ENCODE data around the gene ATP5MC2. TPM values are rescaled to one million over a fixed set of nuclear protein-coding genes. Genes with fewer than 3 reads are reported as not detected.
A peak's percentile ranks its signal among the peaks of the same experiment; 100 is the strongest.

The ATP5MC2 gene
- total and polyA plus RNA-seq, 8 donors = 247 to 653 (median 602) TPM

DNA sequence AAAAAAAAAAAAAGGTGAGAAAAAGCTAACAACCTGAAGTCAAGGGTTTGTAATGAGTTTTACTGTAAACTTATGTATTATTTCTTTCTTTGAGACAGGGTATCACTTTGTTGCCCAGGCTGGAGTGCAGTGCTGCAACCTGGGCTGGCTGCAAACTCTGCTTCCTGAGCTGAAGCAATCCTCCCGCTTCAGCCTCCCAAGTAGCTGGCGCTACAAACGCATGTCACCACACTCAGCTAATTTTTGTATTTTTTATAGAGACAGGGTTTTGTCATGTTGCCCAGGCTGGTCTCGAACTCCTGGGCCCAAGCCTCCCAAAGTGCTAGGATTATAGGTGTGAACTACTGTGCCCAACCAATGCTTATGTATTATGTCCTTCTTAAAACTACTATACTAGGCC lies 58.9 kb downstream of the ATP5MC2 start:
- Histone ChIP-seq H3K27ac (peak overlapping the region; percentile 71 to 81), H3K4me3 (no peak overlapping the region), H3K4me1 (peaks cover 22 to 65% of the 10 kb centered on the region in 2 donors), H3K27me3 (no peaks in the 10 kb centered on the region), H3K9me3 (no peaks in the 10 kb centered on the region), H3K36me3 (peaks cover 0 to 19% of the 10 kb centered on the region in 2 donors)
- TF ChIP-seq, protein P1, sequence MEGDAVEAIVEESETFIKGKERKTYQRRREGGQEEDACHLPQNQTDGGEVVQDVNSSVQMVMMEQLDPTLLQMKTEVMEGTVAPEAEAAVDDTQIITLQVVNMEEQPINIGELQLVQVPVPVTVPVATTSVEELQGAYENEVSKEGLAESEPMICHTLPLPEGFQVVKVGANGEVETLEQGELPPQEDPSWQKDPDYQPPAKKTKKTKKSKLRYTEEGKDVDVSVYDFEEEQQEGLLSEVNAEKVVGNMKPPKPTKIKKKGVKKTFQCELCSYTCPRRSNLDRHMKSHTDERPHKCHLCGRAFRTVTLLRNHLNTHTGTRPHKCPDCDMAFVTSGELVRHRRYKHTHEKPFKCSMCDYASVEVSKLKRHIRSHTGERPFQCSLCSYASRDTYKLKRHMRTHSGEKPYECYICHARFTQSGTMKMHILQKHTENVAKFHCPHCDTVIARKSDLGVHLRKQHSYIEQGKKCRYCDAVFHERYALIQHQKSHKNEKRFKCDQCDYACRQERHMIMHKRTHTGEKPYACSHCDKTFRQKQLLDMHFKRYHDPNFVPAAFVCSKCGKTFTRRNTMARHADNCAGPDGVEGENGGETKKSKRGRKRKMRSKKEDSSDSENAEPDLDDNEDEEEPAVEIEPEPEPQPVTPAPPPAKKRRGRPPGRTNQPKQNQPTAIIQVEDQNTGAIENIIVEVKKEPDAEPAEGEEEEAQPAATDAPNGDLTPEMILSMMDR (IDR thresholded peaks at IDR 0.05) = no peak
- DNase-seq = no peak
- intact Hi-C loops (cut with DNase I) = no loop called here
- ATAC-seq = no peak

Other genes with a start within 250 kb of the ATP5MC2 start
- 100 to 1,000 TPM; 146 to 155 TPM for gene PRR13, start 234.3 kb downstream of the ATP5MC2 start, total RNA-seq
- gene PRR13, start 234.3 kb downstream of the ATP5MC2 start, polyA plus RNA-seq (ENCODE audit: insufficient read length in 6 of 6) = 100 to 1,000 TPM in 4 of 6 donors, 10 to 100 TPM in 2; 82.7 to 123 (median 107) TPM
- gene PCBP2, start 224.0 kb downstream of the ATP5MC2 start, total RNA-seq = 100 to 1,000 TPM; 634 to 679 TPM
- gene PCBP2, start 224.0 kb downstream of the ATP5MC2 start, polyA plus RNA-seq (ENCODE audit: insufficient read length in 6 of 6) = 1,000 to 10,000 TPM in 5 of 6 donors, 100 to 1,000 TPM in 1; 986 to 1,132 (median 1,062) TPM
- 10 to 100 TPM; 19.9 to 24.2 TPM for gene MAP3K12, start 176.6 kb downstream of the ATP5MC2 start, total RNA-seq
- gene MAP3K12, start 176.6 kb downstream of the ATP5MC2 start, polyA plus RNA-seq (ENCODE audit: insufficient read length in 6 of 6) = 10 to 100 TPM; 28.7 to 38.0 (median 32.2) TPM
- 10 to 100 TPM; 35.6 to 39.9 TPM for gene TARBP2, start 174.8 kb downstream of the ATP5MC2 start, total RNA-seq
- 10 to 100 TPM; 43.5 to 58.6 (median 50.1) TPM for gene TARBP2, start 174.8 kb downstream of the ATP5MC2 start, polyA plus RNA-seq (ENCODE audit: insufficient read length in 6 of 6)
- gene NPFF, start 168.6 kb downstream of the ATP5MC2 start, total RNA-seq = not detected
- gene NPFF, start 168.6 kb downstream of the ATP5MC2 start, polyA plus RNA-seq (ENCODE audit: insufficient read length in 6 of 6) = 1 to 10 TPM in 2 of 6 donors, under 1 TPM in 3, not detected in 1; 0.65 to 1.1 (median 0.94) TPM
- gene ATF7, start 49.7 kb downstream of the ATP5MC2 start, total RNA-seq = 10 to 100 TPM; 48.7 to 58.5 TPM
- 10 to 100 TPM; 61.4 to 72.5 (median 66.4) TPM for gene ATF7, start 49.7 kb downstream of the ATP5MC2 start, polyA plus RNA-seq (ENCODE audit: insufficient read length in 6 of 6)
- 100 to 1,000 TPM in 1 of 2 donors, 10 to 100 TPM in 1; 74.8 to 186 TPM for gene CALCOCO1, start 51.4 kb upstream of the ATP5MC2 start, total RNA-seq
- 100 to 1,000 TPM; 112 to 161 (median 134) TPM for gene CALCOCO1, start 51.4 kb upstream of the ATP5MC2 start, polyA plus RNA-seq (ENCODE audit: insufficient read length in 6 of 6)
- gene CISTR, start 75.9 kb upstream of the ATP5MC2 start, total RNA-seq = not detected
- gene CISTR, start 75.9 kb upstream of the ATP5MC2 start, polyA plus RNA-seq (ENCODE audit: insufficient read length in 6 of 6) = not detected

Measured in left lung (tissue), 10 donors.